HL-60/S4 treated with retinoic acid at 250 ng/mL for 4 days and 3 days (cell line): ENCODE measurements around the gene LSP1.

Source experiments
- in situ Hi-C: fragments of 300-500 bp; cut with MboI; formaldehyde crosslinking; loops from 2 replicates; pipeline ENCODE4 v1.7.0; 2022; ENCODE audit warnings: low sequenced_read_pairs

LSP1 gene

GRCh38 chr11:1926156-1927025 is 73.5 kb downstream of the LSP1 start:
- in situ Hi-C loops = no loop called here

GRCh38 chr11:1927026-1927847 is 74.4 kb downstream of the LSP1 start:
- in situ Hi-C loops = no loop called here

GRCh38 chr11:1927848-1928469 is 75.1 kb downstream of the LSP1 start:
- in situ Hi-C loops = no loop called here

DNA sequence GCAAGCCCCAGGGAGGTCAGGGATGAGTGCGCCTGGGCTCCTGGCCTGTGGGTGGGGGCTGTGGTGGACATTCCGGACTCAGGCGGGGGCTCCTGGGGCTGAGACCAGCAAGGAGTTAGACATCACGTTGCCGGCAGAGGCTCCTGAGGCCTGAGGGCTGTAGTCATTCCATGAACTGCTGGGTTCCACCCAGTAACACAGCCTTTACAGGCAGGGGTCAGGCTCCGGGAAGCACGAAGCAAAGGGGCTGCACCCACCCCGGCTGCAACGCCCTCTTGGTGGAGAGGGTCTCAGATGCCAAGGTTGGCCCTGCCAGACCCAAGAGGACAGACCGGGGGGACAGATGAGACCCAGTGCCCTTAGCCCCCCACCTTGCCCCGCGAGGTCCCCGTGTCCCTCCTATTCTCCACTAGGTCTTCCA is 75.6 kb downstream of the LSP1 start:
- in situ Hi-C loops = no loop called here

DNA sequence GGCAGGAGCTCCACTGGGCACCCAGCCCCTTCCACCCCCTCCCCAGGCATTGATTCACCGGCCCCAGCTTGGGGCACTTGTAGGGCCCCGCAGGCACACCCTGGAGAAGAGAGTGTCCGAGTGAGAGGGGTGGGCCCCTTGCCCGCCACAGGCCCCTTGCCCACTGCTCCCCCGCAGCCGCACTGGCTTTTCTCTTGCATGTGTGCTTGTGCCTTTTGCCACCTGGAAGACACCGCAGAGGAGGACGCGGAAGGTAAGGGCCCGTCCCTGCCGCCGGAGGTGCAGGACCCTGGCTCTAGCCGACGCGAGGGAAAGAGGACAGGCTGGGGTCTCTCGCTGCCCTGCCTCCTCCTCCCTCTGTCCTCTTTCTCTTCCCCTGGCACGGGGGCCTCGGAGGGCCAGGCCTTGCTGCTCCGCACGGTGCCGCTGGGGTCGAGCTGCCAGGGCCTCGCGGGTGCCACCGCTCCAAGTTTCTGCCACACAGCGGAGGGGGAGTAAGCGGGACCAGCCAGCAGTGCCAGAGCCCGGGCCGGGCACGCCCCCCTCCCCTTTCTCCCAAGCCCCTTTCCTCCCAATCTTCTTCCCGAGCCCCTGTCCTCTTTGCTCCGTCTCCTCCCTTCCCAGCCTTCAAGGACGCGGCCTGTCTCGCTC is 76.1 kb downstream of the LSP1 start:
- in situ Hi-C loops = no loop called here

DNA sequence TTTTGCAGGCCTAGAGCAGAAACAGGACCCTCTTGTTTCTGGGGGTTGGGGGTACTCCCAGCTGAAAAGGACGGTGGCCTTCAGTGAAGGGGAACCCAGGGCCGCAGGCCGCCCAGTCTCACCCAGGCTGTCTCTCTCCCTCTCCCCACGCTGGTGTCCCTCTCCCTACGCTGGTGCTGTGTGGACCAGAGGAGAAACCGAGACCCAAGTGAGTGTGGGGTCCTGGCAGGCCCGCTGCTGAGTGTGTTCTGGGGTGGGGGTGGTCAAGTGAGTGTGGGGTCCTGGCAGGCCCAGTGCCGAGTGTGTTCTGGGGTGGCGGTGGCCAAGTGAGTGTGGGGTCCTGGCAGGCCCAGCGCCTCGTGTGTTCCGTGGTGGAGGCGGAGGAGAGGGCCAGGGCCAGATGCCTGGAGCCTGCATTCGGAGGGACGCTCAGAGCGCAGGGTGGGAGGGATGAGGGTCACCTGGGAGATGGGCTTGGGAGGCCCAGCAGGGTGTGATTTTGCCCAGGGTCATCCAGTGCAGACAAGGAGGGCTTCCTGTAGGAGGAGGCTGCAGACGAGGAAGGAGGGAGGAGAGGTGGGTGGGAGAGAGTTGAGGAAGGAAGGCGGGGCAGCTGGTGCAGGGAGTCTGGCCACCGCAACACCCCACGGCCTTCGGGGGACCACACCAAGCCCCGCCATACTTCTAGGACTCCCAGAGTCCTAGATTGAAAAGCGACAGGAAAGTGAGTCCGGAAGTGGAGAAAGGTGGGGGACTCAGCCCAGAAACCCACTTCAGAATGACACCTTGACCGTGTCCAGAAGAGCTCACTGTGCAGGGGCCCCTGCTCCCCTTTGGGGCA is 77.0 kb downstream of the LSP1 start:
- in situ Hi-C loops = no loop called here

- in situ Hi-C loops = no loop called here
These were observed 77.6 kb downstream of the LSP1 start for GRCh38 chr11:1930462-1930830.

GRCh38 chr11:1931341-1932104 is 78.6 kb downstream of the LSP1 start:
- in situ Hi-C loops = no loop called here

DNA sequence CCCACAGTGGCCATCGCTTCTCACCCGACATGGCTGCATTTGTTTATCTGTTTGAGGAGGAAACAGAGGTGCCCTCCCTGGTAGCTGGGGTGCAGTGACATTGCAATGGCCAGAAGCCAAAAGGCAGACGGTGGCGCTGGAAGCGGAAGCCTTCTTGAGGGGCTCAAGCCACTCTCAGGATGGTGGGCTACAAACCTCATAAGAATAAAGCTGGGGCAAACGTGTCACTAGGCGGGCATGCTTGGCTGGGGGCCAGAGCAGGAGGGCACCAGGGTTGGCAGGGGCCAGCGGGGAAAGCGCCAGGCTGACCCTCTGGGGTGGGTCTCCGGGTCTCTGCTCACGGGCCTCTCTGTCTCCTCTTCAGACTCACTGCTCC is 79.2 kb downstream of the LSP1 start:
- in situ Hi-C loops = no loop called here

DNA sequence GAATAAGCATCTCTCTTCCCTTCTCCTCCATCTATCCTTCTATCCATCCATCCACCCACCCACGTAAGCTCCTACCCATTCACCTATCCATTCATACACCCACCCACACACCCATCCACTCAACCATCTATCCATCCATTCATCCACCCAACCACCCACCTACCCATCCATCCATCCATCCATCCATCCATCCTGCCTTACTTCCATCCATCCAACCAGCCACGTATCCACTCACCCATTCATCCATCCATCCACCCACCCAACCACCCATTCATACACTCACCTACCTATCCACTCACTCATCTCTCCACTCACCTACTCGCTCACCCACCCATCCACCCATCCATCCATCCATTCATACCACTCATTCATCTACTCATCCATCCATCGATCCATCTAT is 79.8 kb downstream of the LSP1 start:
- in situ Hi-C loops = no loop called here

- in situ Hi-C loops = no loop called here
These were observed 80.8 kb downstream of the LSP1 start for GRCh38 chr11:1933416-1934334.

DNA sequence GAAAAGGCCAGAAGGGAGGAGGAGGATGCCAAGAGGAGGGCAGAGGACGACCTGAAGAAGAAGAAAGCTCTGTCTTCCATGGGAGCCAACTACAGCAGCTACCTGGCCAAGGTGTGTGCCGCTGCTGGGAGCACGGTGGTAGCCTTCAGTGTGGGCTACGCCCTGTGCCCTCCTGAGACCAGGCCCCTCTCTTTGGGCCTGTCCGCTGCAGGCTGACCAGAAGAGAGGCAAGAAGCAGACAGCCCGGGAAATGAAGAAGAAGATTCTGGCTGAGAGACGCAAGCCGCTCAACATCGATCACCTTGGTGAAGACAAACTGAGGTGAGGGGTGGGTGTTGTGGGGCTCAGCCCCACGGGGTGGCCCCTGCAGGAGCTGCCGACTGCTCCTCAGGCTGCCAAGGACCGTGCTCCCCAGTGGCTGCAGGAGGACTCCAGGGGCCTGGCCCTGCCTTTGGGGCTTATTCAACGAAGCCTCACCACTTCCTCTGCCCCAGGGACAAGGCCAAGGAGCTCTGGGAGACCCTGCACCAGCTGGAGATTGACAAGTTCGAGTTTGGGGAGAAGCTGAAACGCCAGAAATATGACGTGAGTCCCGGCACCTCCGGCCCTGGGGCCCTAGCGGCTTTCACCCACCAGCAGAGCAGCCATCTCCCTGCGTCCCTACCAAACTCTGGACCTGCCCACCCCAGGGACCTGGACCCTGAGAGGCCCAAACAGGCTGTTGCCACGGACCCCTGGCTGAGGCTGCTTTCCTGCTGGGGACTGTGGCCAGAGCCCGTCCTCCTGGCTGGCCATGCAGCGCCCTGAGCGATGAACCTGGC is 81.7 kb downstream of the LSP1 start:
- in situ Hi-C loops = no loop called here

- in situ Hi-C loops = no loop called here
These were observed 82.5 kb downstream of the LSP1 start for GRCh38 chr11:1935156-1936071.

DNA sequence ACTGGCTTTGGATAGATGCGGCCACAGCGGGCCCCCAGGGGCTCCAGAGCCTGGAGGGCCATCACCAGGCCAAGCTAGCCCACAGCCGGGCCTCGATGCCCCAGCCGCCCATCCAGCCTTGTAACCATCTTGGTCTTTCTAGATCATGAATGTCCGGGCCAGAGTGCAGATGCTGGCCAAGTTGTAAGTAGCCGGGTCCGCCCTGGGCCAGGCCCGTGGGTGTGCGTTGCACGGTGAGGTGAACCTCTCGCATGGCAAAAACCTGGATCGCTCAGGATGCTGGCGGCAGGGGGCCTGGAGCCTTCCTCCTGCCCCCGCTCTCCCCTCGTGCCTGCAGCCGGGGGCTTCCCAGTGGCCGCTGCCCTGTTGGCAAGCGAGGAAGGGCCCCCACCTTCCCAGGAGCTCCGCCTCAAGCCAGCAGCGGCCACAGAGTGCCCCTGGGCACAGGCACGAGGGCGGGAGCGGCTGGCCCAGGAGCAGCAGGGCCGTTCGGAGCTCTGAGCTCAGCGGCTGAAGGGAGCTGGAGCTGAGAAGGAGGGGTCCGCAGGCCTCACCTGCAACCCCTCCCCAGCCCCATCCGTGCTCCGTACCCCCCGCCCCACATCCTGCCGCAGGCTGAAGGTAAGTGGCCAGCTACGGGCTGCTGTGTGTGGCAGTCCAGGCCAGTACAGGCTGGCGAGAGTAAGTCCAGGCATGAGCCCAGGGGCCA is 83.3 kb downstream of the LSP1 start:
- in situ Hi-C loops = no loop called here

- in situ Hi-C loops = no loop called here
These were observed 84.1 kb downstream of the LSP1 start for GRCh38 chr11:1936781-1937615.
